HG02571 (cell line): Measurements from ENCODE around the gene NSG1.
"Not testable (repeated sequence)": the region's sequence is repeated elsewhere in the genome, so short reads cannot be mapped to it uniquely, and the experiment has no call there.

ENCODE experiments used
- ATAC-seq: cut with Tn5 transposase; IDR thresholded peaks from one replicate; pipeline ENCODE4 v1.9.1; 2021; ENCODE audit warnings: mild to moderate bottlenecking, moderate library complexity; ENCODE audit not compliant: unreplicated experiment

NSG1 gene

GRCh38 chr4:4386736-4387392 lies at the start of gene NSG1:
NSG1 (plus strand) TSS chr4:4387102; CDS start chr4:4387630, 528 bp downstream.
- no peak for ATAC-seq

GRCh38 chr4:4338210-4339001 lies 48.5 kb upstream of the NSG1 start:
- no peak for ATAC-seq

GRCh38 chr4:4339504-4340085 lies 47.3 kb upstream of the NSG1 start:
- ATAC-seq = no peak

GRCh38 chr4:4341861-4342650 lies 44.8 kb upstream of the NSG1 start:
- ATAC-seq = no peak

- ATAC-seq = no peak
Measured at GRCh38 chr4:4343038-4343437, 43.9 kb upstream of the NSG1 start.

- ATAC-seq = peak; percentile 83
Measured at GRCh38 chr4:4344915-4345527, 41.9 kb upstream of the NSG1 start.

- ATAC-seq = no peak
Measured at GRCh38 chr4:4347585-4347984, 39.3 kb upstream of the NSG1 start.

- ATAC-seq = not testable (repeated sequence)
Measured at GRCh38 chr4:4348585-4348984, 38.3 kb upstream of the NSG1 start.

GRCh38 chr4:4349867-4350266 lies 37.0 kb upstream of the NSG1 start:
- ATAC-seq = no peak

GRCh38 chr4:4350909-4351308 lies 36.0 kb upstream of the NSG1 start:
- no peak for ATAC-seq

- ATAC-seq = no peak
Measured at GRCh38 chr4:4355302-4355701, 31.6 kb upstream of the NSG1 start.

- ATAC-seq = no peak
Measured at GRCh38 chr4:4356106-4357041, 30.5 kb upstream of the NSG1 start.

- no peak for ATAC-seq
Measured at GRCh38 chr4:4358093-4358854, 28.6 kb upstream of the NSG1 start.

GRCh38 chr4:4361883-4362282 lies 25.0 kb upstream of the NSG1 start:
- no peak for ATAC-seq

- ATAC-seq = no peak
Measured at GRCh38 chr4:4362991-4363697, 23.8 kb upstream of the NSG1 start.

- ATAC-seq = no peak
Measured at GRCh38 chr4:4364061-4364460, 22.8 kb upstream of the NSG1 start.

- ATAC-seq = no peak
Measured at GRCh38 chr4:4364486-4365208, 22.3 kb upstream of the NSG1 start.
